Transverse colon (tissue), 4 donors: Measurements from ENCODE around the gene SCAI. TPM values are rescaled to one million over a fixed set of nuclear protein-coding genes. Genes with fewer than 3 reads are reported as not detected.
"Not testable (repeated sequence)": the region's sequence is repeated elsewhere in the genome, so short reads cannot be mapped to it uniquely, and the experiment has no call there.

Source experiments
- DNase-seq: peaks from one replicate; pipeline ENCODE4 v3.0.0-alpha.2; 2019
- H3K27ac ChIP-seq, 4 donors: fragments of 200-600 bp; sonication (generic); 2 replicates each; pipeline ENCODE4 v1.5.1; 2016 to 2018; ENCODE audit warnings: inconsistent platforms in 4 of 4
- H3K27me3 ChIP-seq: fragments of 200-600 bp; sonication (generic); 2 replicates; pipeline ENCODE4 v1.5.1; 2017; ENCODE audit warnings: inconsistent platforms
- H3K36me3 ChIP-seq, 4 donors: fragments of 200-600 bp; sonication (generic); 2 replicates each; pipeline ENCODE4 v1.5.1; 2017 to 2019; ENCODE audit warnings: inconsistent platforms in 4 of 4
- H3K4me1 ChIP-seq, 4 donors: fragments of 200-600 bp; sonication (generic); 2 replicates each; pipeline ENCODE4 v1.5.1; 2017 to 2020; ENCODE audit warnings: inconsistent platforms in 4 of 4
- H3K4me3 ChIP-seq, 4 donors: fragments of 200-600 bp; sonication (generic); 1 replicate in 1 of 4; 2 replicates in 3 of 4; pipeline versions ENCODE4 v1.5.1 to v1.6.1; 2017 to 2019; ENCODE audit warnings: inconsistent platforms in 4 of 4
- H3K9me3 ChIP-seq, 2 donors: fragments of 200-600 bp; sonication (generic); 2 replicates each; pipeline ENCODE4 v1.5.1; 2017 to 2019; ENCODE audit warnings: inconsistent platforms in 2 of 2
- CTCF ChIP-seq, 5 experiments: fragments of 200-600 bp in 3 of 5; fragments of 450-650 bp in 2 of 5; sonication (generic) in 3 of 5; IDR thresholded peaks; 1 replicate in 2 of 5; 2 replicates in 3 of 5; pipeline ENCODE4 v1.5.1; 2016 to 2017; ENCODE audit warnings: antibody characterized with exemption in 5 of 5, inconsistent platforms in 3 of 5, mild to moderate bottlenecking in 2 of 5, moderate library complexity in 1 of 5
- EP300 ChIP-seq: sonication (generic); formaldehyde crosslinking; IDR thresholded peaks from one replicate; pipeline ENCODE4 v1.6.1; 2017; ENCODE audit warnings: antibody characterized with exemption, low read depth
- POLR2A ChIP-seq: fragments of 450-650 bp; IDR thresholded peaks from one replicate; pipeline ENCODE4 v1.6.1; 2016; ENCODE audit warnings: antibody characterized with exemption, mild to moderate bottlenecking, moderate library complexity
- POLR2AphosphoS5 ChIP-seq, 3 donors: sonication (generic); formaldehyde crosslinking; IDR thresholded peaks; one replicate each; pipeline ENCODE4 v1.6.1; 2016; ENCODE audit warnings: antibody characterized with exemption in 3 of 3
- WGBS, 2 donors: methylation state at CpG; one replicate each; pipeline ENCODE4 v1.1.5; 2018; ENCODE audit warnings: low coverage in 1 of 2; 5-methylcytosine and 5-hydroxymethylcytosine counted together
- in situ Hi-C, 4 donors: fragments of 200-750 bp; cut with MboI; loops; one replicate each; pipeline versions ENCODE4 v1.15.0 to v1.15.1; 2017; ENCODE audit warnings: low sequenced_read_pairs in 3 of 4, low pct_ligation_motif_present in 1 of 4, low pct_unique_long_range_greater_than_20kb in 1 of 4
- intact Hi-C: fragments of 100-400 bp; cut with DNase I; formaldehyde crosslinking; loops from one replicate; pipeline ENCODE4 v1.15.1; 2023; ENCODE audit warnings: low total_unique reads
- total RNA-seq, 4 donors: library from RNA; depleted of rRNA; stranded (reverse); fragments of >200 nt; gene quantifications; one replicate each; pipeline ENCODE4 v1.1.0, GENCODE V29; 2016

Gene SCAI
- total RNA-seq, 4 donors from 2014 or later, result 10.4 to 38.6 (median 13.2) TPM

- no peak for DNase-seq
- intact Hi-C loops, result no loop called here
- no peak overlapping the region for H3K27ac ChIP-seq
- TF ChIP-seq EP300, result no peak
- no peak for TF ChIP-seq POLR2AphosphoS5 (IDR thresholded peaks at IDR 0.05)
- TF ChIP-seq CTCF (IDR thresholded peaks at IDR 0.05), result no peak
- no peak for TF ChIP-seq POLR2A
- 72 to 75% methylated on average over 3 to 6 of the region's 6 CpGs for WGBS, 2 donors
- peaks cover 0 to 8% of the 10 kb centered on the region in 2 donors for H3K9me3 ChIP-seq
- no peak overlapping the region for H3K4me3 ChIP-seq
- H3K4me1 ChIP-seq, result peaks cover 0 to 4% (median 0%) of the 10 kb centered on the region in 4 donors
- in situ Hi-C loops, result no loop called here
- H3K36me3 ChIP-seq, result no peaks in the 10 kb centered on the region
- no peaks in the 10 kb centered on the region for H3K27me3 ChIP-seq
Observed at GRCh38 chr9:125085703-125086477, 57.4 kb downstream of the SCAI start.

GRCh38 chr9:125082197-125082596 is 61.1 kb downstream of the SCAI start:
- H3K27me3 ChIP-seq, H3K9me3 ChIP-seq, H3K27ac ChIP-seq, DNase-seq, H3K4me3 ChIP-seq, H3K4me1 ChIP-seq, in situ Hi-C loops, H3K36me3 ChIP-seq, intact Hi-C loops: not testable (repeated sequence)
- WGBS, 2 donors, result 97% methylated on average over 6 of the region's 6 CpGs; no CpG with 5 or more reads in 1 of the 2 donors

- H3K27ac ChIP-seq, H3K9me3 ChIP-seq, H3K27me3 ChIP-seq, H3K4me1 ChIP-seq, in situ Hi-C loops, H3K36me3 ChIP-seq, intact Hi-C loops, DNase-seq, H3K4me3 ChIP-seq: not testable (repeated sequence)
- WGBS, 2 donors, result 63 to 70% methylated on average over 2 of the region's 2 CpGs
Observed at GRCh38 chr9:125080797-125081196, 62.5 kb downstream of the SCAI start.

GRCh38 chr9:125079931-125080330 is 63.4 kb downstream of the SCAI start:
- intact Hi-C loops, result no loop called here
- Histone ChIP-seq H3K4me3 (no peak overlapping the region), H3K27ac (no peak overlapping the region), H3K36me3 (no peaks in the 10 kb centered on the region), H3K4me1 (no peaks in the 10 kb centered on the region), H3K27me3 (no peaks in the 10 kb centered on the region), H3K9me3 (peaks cover 0 to 8% of the 10 kb centered on the region in 2 donors)
- WGBS, 2 donors, result 33 to 69% methylated on average over 2 of the region's 2 CpGs
- TF ChIP-seq POLR2AphosphoS5 (IDR thresholded peaks at IDR 0.05) (no peak), POLR2A (no peak), EP300 (no peak), CTCF (IDR thresholded peaks at IDR 0.05) (no peak)
- no peak for DNase-seq
- in situ Hi-C loops, result no loop called here

- no peak for TF ChIP-seq CTCF (IDR thresholded peaks at IDR 0.05)
- intact Hi-C loops, result no loop called here
- Histone ChIP-seq H3K27ac (no peak overlapping the region), H3K4me1 (no peaks in the 10 kb centered on the region), H3K9me3 (no peaks in the 10 kb centered on the region), H3K4me3 (no peak overlapping the region), H3K36me3 (no peaks in the 10 kb centered on the region), H3K27me3 (no peaks in the 10 kb centered on the region)
- WGBS, 2 donors, result 90% methylated on average over 2 to 7 of the region's 7 CpGs
- DNase-seq, result no peak
- in situ Hi-C loops, result no loop called here
Observed at GRCh38 chr9:125075997-125076396, 67.3 kb downstream of the SCAI start.
